HepG2 (cell line): Measurements from ENCODE around the gene NPVF. TPM values are rescaled to one million over a fixed set of nuclear protein-coding genes. Genes with fewer than 3 reads are reported as not detected.

Experiments
- ATAC-seq: fragments of 200-7000 bp; cut with Tn5 transposase; 3 replicates; pipeline ENCODE4 v1.9.1; 2020; ENCODE audit warnings: mild to moderate bottlenecking, moderate library complexity
- BruUV-seq: library from RNA; stranded (reverse); fragments of 400-500 nt; replicated peaks from 2 replicates; lab custom pipeline; 2021; lab: Mats Ljungman, UMichigan
- CTCF ChIA-PET: fragments of 300-600 bp; formaldehyde crosslinking; extraction: SDS; loops from one replicate; lab custom pipeline; 2021; ENCODE audit warnings: low total read pairs, inconsistent platforms, low intra/inter-chr PET ratio; lab: Yijun Ruan, JAX
- POLR2A ChIA-PET: fragments of 350-600 bp; sonication (Branson Sonifier 250); formaldehyde crosslinking; loops from one replicate; lab custom pipeline; 2020; ENCODE audit warnings: antibody characterized with exemption, inconsistent platforms; lab: Yijun Ruan, JAX
- DNase-seq: peaks from one replicate; pipeline ENCODE4 v3.0.0-alpha.2; 2015; ENCODE audit warnings: low spot score
- FAIRE-seq: peaks from 3 replicates; lab custom pipeline; 2011; peaks lifted over from hg19 to GRCh38; lab: Jason Lieb, UNC
- H2AFZ ChIP-seq: one replicate; pipeline ENCODE4 v1.6.1; 2011; ENCODE audit warnings: low read length, inconsistent platforms
- H3K27ac ChIP-seq: fragments of 300-600 bp; 3 replicates; pipeline ENCODE4 v1.8.0; 2011; ENCODE audit warnings: mixed run types, mild to moderate bottlenecking, mixed read lengths, low read length, inconsistent platforms; ENCODE audit not compliant: insufficient read depth; ENCODE audit errors: extremely low read length
- H3K27me3 ChIP-seq, 2 experiments: fragments of 200-600 bp in 1 of 2; 2 replicates in 1 of 2; 3 replicates in 1 of 2; pipeline versions ENCODE4 v1.6.0 to v1.8.0; 2011; ENCODE audit warnings: low read length in 2 of 2, mild to moderate bottlenecking in 2 of 2, moderate library complexity in 2 of 2, inconsistent platforms in 1 of 2; ENCODE audit not compliant: insufficient read depth in 2 of 2, control insufficient read depth in 1 of 2
- H3K36me3 ChIP-seq, 2 experiments: fragments of 200-600 bp in 1 of 2; replicated peaks in 1 of 2; 2 replicates in 1 of 2; 3 replicates in 1 of 2; pipeline versions ENCODE4 v1.5.1 to v1.8.0; 2011; ENCODE audit warnings: low read length in 2 of 2, inconsistent platforms in 1 of 2; ENCODE audit not compliant: insufficient read depth in 2 of 2, control insufficient read depth in 1 of 2
- H3K4me1 ChIP-seq: 2 replicates; pipeline ENCODE4 v1.5.1; 2012; ENCODE audit warnings: low read length, inconsistent platforms; ENCODE audit not compliant: insufficient read depth
- H3K4me2 ChIP-seq: 2 replicates; pipeline ENCODE4 v1.6.0; 2011; ENCODE audit warnings: low read depth, low read length, inconsistent platforms
- H3K4me3 ChIP-seq, 3 experiments: fragments of 200-600 bp in 1 of 3; sonication (generic), shearing (Covaris generic) in 1 of 3; replicated peaks in 1 of 3; 2 replicates each; pipeline ENCODE4 v1.5.1; 2011 to 2016; ENCODE audit warnings: low read length in 3 of 3, inconsistent platforms in 2 of 3, low read depth in 2 of 3, mild to moderate bottlenecking in 2 of 3, control low read depth in 1 of 3, mixed read lengths in 1 of 3; ENCODE audit not compliant: insufficient read depth in 1 of 3
- H3K79me2 ChIP-seq: one replicate; pipeline ENCODE4 v1.6.1; 2011; ENCODE audit warnings: low read length, inconsistent platforms; ENCODE audit not compliant: insufficient read depth
- H3K9ac ChIP-seq: 2 replicates; pipeline ENCODE4 v1.6.0; 2011; ENCODE audit warnings: mild to moderate bottlenecking, low read depth, low read length, inconsistent platforms; ENCODE audit not compliant: insufficient read depth
- H3K9me3 ChIP-seq: 2 replicates; pipeline ENCODE4 v1.5.1; 2012; ENCODE audit warnings: mild to moderate bottlenecking, low read length
- H4K20me1 ChIP-seq: 2 replicates; pipeline ENCODE4 v1.6.0; 2011; ENCODE audit warnings: inconsistent platforms, mild to moderate bottlenecking, low read length, moderate library complexity; ENCODE audit not compliant: insufficient read depth
- AKNA ChIP-seq: sonication (generic); formaldehyde crosslinking; IDR thresholded peaks from 2 replicates; pipeline ENCODE4 v1.4.0; 2020; ENCODE audit warnings: missing genetic modification reagents, borderline replicate concordance
- ARNTL ChIP-seq: sonication (generic); formaldehyde crosslinking; IDR thresholded peaks from 2 replicates; pipeline ENCODE4 v1.4.0; 2020; ENCODE audit warnings: mild to moderate bottlenecking, missing genetic modification reagents
- BCL6 ChIP-seq: IDR thresholded peaks from 2 replicates; pipeline ENCODE4 v1.6.1; 2016; ENCODE audit warnings: missing genetic modification reagents, missing compliant biosample characterization
- GATA4 ChIP-seq: sonication (generic); IDR thresholded peaks from 2 replicates; pipeline ENCODE4 v1.6.1; 2016; ENCODE audit warnings: antibody characterized with exemption, low read depth, borderline replicate concordance
- HNF4A ChIP-seq: sonication (generic); formaldehyde crosslinking; IDR thresholded peaks from 2 replicates; pipeline ENCODE4 v1.4.0; 2020; ENCODE audit warnings: missing genetic modification reagents
- HNRNPH1 ChIP-seq: fragments of 200-400 bp; formaldehyde crosslinking; optimal IDR thresholded peaks from 2 replicates; pipeline ENCODE3; 2017; ENCODE audit warnings: mild to moderate bottlenecking, low read depth, low read length
- MLLT10 ChIP-seq: sonication (generic); formaldehyde crosslinking; IDR thresholded peaks from 2 replicates; pipeline ENCODE4 v1.4.0; 2020; ENCODE audit warnings: missing genetic modification reagents
- NCOA2 ChIP-seq: sonication (generic); formaldehyde crosslinking; IDR thresholded peaks from 2 replicates; pipeline ENCODE4 v1.8.0; 2022; ENCODE audit warnings: inconsistent platforms
- NR2C2 ChIP-seq: sonication (generic); formaldehyde crosslinking; IDR thresholded peaks from 2 replicates; pipeline ENCODE4 v1.4.0; 2020; ENCODE audit warnings: missing genetic modification reagents, mild to moderate bottlenecking, moderate library complexity, borderline replicate concordance
- SNAPC2 ChIP-seq: sonication (generic); formaldehyde crosslinking; IDR thresholded peaks from 2 replicates; pipeline ENCODE4 v1.8.1; 2022; ENCODE audit warnings: mild to moderate bottlenecking, missing genetic modification reagents
- THAP7 ChIP-seq: sonication (generic); formaldehyde crosslinking; IDR thresholded peaks from 2 replicates; pipeline ENCODE4 v1.8.1; 2023; ENCODE audit warnings: mild to moderate bottlenecking, missing genetic modification reagents
- ZNF205 ChIP-seq: IDR thresholded peaks from 2 replicates; pipeline ENCODE4 v1.6.1; 2018; ENCODE audit warnings: missing biosample characterization, missing genetic modification reagents
- ZNF691 ChIP-seq: sonication (generic); formaldehyde crosslinking; IDR thresholded peaks from 2 replicates; pipeline ENCODE4 v1.4.0; 2020; ENCODE audit warnings: missing genetic modification reagents, low read depth, mild to moderate bottlenecking, borderline replicate concordance
- ZNF724P ChIP-seq: sonication (generic); formaldehyde crosslinking; IDR thresholded peaks from 2 replicates; pipeline ENCODE4 v1.8.0; 2022; ENCODE audit warnings: missing genetic modification reagents, borderline replicate concordance
- WGBS: methylation state at CpG from one replicate; pipeline ENCODE4 v1.1.6; 2017; ENCODE audit warnings: low lambda C conversion rate; 5-methylcytosine and 5-hydroxymethylcytosine counted together
- in situ Hi-C: cut with HindIII; loops from 2 replicates; pipeline ENCODE4 v1.10.0; 2017; ENCODE audit warnings: low pct_unique_long_range_greater_than_20kb; ENCODE audit not compliant: extremely low pct_ligation_motif_present
- intact Hi-C: fragments of 100-400 bp; cut with micrococcal nuclease; formaldehyde crosslinking; loops from one replicate; pipeline ENCODE4 v1.10.0; 2022; ENCODE audit not compliant: unreplicated experiment
- polyA plus RNA-seq, 8 experiments: library from polyadenylated mRNA; depleted of rRNA in 3 of 8; stranded (reverse) in 7 of 8; unstranded in 1 of 8; fragments of >200 nt; fragmentation: Illumina TruSeq in 4 of 8; extraction: Trizol in 4 of 8; gene quantifications; 2 replicates each; pipeline versions ENCODE4 v1.2.1 to v1.2.3, GENCODE V29; 2011 to 2016; ENCODE audit warnings: low read depth in 4 of 8, missing spikeins in 1 of 8, mixed read lengths in 1 of 8; ENCODE audit not compliant: insufficient read depth in 1 of 8
- total RNA-seq, 5 experiments: library from RNA; depleted of rRNA; stranded (reverse); fragments of >200 nt; fragmentation: Illumina TruSeq; extraction: Trizol; gene quantifications; 2 replicates each; pipeline ENCODE4 v1.2.3, GENCODE V29; 2016; ENCODE audit warnings: low read depth in 1 of 5

The NPVF gene
- total and polyA plus RNA-seq, 2 of the 13 experiments (the other 11 are each of a cell fraction or from before 2014, with no cell fraction given): not detected

- H3K27ac ChIP-seq: no peak overlapping the region
- H3K27me3 ChIP-seq: no peaks in the 10 kb centered on the region
- no peak for ATAC-seq
- ChIA-PET CTCF (no interaction called here), POLR2A (no interaction called here)
- H3K9ac ChIP-seq: no peak overlapping the region
- whole genome bisulfite sequencing: 8% methylated on average over 3 of the region's 3 CpGs
- no peaks in the 10 kb centered on the region for H3K9me3 ChIP-seq
- in situ Hi-C loops (loop anchor here (5.0 kb wide), 2 partner anchors 133 to 598 kb away; no protein-coding TSS in a partner anchor), intact Hi-C loops (no loop called here)
- no peak for FAIRE-seq
- H3K36me3 ChIP-seq: no peaks in the 10 kb centered on the region
- H3K4me2 ChIP-seq: no peak overlapping the region
- no peak overlapping the region for H2AFZ ChIP-seq
- peaks cover 13% of the 10 kb centered on the region for H3K4me1 ChIP-seq
- no peaks in the 10 kb centered on the region for H4K20me1 ChIP-seq
- no peak overlapping the region for H3K4me3 ChIP-seq
- DNase-seq: no peak
- no peak for TF ChIP-seq AKNA (CRISPR knock-in tag)
- no peaks in the 10 kb centered on the region for H3K79me2 ChIP-seq
- no TSS peak for BruUV-seq
Measured at GRCh38 chr7:25254604-25255003, 26.3 kb upstream of the NPVF start.

GRCh38 chr7:25253714-25254113, 25.4 kb upstream of the NPVF start:
- H3K27ac ChIP-seq: no peak overlapping the region
- H3K4me2 ChIP-seq: no peak overlapping the region
- ATAC-seq (no peak), FAIRE-seq (no peak), DNase-seq (no peak)
- no TSS peak for BruUV-seq
- no peaks in the 10 kb centered on the region for H4K20me1 ChIP-seq
- peaks cover 22% of the 10 kb centered on the region for H3K4me1 ChIP-seq
- H3K79me2 ChIP-seq: no peaks in the 10 kb centered on the region
- no peak overlapping the region for H2AFZ ChIP-seq
- no peak for TF ChIP-seq HNRNPH1
- no peak for TF ChIP-seq ZNF724P (CRISPR knock-in tag)
- TF ChIP-seq NCOA2 (CRISPR knock-in tag): no peak
- no peak for TF ChIP-seq THAP7 (CRISPR knock-in tag)
- no peak for TF ChIP-seq ARNTL
- TF ChIP-seq BCL6: no peak
- no peak for TF ChIP-seq ZNF205 (CRISPR knock-in tag)
- no peak for TF ChIP-seq SNAPC2 (CRISPR knock-in tag)
- TF ChIP-seq NR2C2 (CRISPR knock-in tag): no peak
- TF ChIP-seq GATA4: no peak
- no peak for TF ChIP-seq MLLT10 (CRISPR knock-in tag)
- no peak for TF ChIP-seq ZNF691 (CRISPR knock-in tag)
- TF ChIP-seq HNF4A (CRISPR knock-in tag): no peak
- no peaks in the 10 kb centered on the region for H3K9me3 ChIP-seq
- no peak overlapping the region for H3K9ac ChIP-seq
- H3K4me3 ChIP-seq: no peak overlapping the region
- H3K36me3 ChIP-seq: no peaks in the 10 kb centered on the region
- H3K27me3 ChIP-seq: no peaks in the 10 kb centered on the region
- intact Hi-C loops: no loop called here
- in situ Hi-C loops: no loop called here
- ChIA-PET CTCF (no interaction called here), POLR2A (no interaction called here)
- 12% methylated on average over 1 of the region's 1 CpG for WGBS
